ENCODE results near the gene MUC6. TPM values are rescaled to one million over a fixed set of nuclear protein-coding genes. Genes with fewer than 3 reads are reported as not detected.

MUC6 gene
- total and polyA plus RNA-seq, 10 of the 15 experiments (the other 5 are each of a cell fraction or from before 2014, with no cell fraction given), result 0.03 TPM; not detected in 8

DNA sequence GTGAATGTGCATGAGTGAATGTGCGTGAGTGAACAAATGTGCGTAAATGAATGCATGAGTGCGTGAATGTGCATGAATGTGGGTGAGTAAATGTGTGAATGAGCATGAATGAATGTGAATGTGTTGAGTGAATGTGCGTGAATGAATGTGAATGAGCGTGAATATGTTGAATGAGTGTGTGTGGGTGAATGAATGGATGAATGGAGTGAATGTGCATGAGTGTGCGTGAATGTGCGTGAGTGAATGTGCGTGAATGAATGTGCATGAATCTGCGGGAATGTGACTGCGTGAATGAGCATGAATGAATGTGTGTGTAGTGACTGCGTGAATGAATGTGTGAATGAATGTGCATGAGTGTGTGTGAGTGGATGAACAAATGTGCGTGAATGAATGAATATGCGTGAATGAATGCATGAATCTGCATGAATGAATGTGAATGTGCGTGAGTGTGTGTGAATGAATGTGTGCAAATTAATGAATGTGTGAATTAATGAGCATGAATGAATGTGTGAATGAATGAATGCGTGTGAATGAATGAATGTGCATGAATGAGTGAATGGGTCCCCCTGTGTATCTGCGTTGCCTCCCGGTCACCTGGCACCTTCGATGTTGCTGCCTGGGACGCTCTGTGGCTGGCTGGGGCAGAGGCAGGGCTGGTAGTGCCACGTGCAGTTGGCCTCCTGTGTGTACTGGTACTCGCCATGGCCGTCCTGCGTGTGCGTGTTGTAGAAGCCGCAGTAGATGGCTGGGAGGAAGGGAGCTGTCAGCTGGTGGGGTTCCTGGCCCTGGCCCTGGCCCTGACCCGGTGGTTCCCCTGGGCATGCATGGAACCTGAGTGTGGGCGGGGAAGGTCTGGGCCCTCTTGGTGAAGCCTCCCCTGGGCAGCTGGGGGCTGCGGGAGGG lies 13.4 kb downstream of the MUC6 start (continued):
- TF ChIP-seq ZBTB33 (IDR thresholded peaks at IDR 0.05) (no peak), MYC (IDR thresholded peaks at IDR 0.05; ENCODE audit: insufficient read depth, insufficient read length, insufficient replicate concordance, low read length, severe bottlenecking) (no peak), SP1 (IDR thresholded peaks at IDR 0.05; ENCODE audit: low read depth, low read length) (no peak), PKNOX1 (IDR thresholded peaks at IDR 0.05) (no peak), EP300 (IDR thresholded peaks at IDR 0.05; ENCODE audit: borderline replicate concordance in 1 of 2, control insufficient read depth in 1 of 2, low read depth in 2 of 2, low read length in 2 of 2) (no peak), ZBED1 (IDR thresholded peaks at IDR 0.05; ENCODE audit: borderline replicate concordance) (no peak), BRCA1 (IDR thresholded peaks at IDR 0.05; ENCODE audit: low read depth, low read length) (no peak), CHD2 (IDR thresholded peaks at IDR 0.05; ENCODE audit: borderline replicate concordance, low read depth, low read length) (no peak), ZNF622 (IDR thresholded peaks at IDR 0.05) (no peak)
- TF ChIP-seq, protein P1, sequence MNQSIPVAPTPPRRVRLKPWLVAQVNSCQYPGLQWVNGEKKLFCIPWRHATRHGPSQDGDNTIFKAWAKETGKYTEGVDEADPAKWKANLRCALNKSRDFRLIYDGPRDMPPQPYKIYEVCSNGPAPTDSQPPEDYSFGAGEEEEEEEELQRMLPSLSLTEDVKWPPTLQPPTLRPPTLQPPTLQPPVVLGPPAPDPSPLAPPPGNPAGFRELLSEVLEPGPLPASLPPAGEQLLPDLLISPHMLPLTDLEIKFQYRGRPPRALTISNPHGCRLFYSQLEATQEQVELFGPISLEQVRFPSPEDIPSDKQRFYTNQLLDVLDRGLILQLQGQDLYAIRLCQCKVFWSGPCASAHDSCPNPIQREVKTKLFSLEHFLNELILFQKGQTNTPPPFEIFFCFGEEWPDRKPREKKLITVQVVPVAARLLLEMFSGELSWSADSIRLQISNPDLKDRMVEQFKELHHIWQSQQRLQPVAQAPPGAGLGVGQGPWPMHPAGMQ (IDR thresholded peaks at IDR 0.05; ENCODE audit: borderline replicate concordance), result no peak
- TF ChIP-seq, protein P2, sequence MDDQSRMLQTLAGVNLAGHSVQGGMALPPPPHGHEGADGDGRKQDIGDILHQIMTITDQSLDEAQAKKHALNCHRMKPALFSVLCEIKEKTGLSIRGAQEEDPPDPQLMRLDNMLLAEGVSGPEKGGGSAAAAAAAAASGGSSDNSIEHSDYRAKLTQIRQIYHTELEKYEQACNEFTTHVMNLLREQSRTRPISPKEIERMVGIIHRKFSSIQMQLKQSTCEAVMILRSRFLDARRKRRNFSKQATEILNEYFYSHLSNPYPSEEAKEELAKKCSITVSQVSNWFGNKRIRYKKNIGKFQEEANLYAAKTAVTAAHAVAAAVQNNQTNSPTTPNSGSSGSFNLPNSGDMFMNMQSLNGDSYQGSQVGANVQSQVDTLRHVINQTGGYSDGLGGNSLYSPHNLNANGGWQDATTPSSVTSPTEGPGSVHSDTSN (IDR thresholded peaks at IDR 0.05; ENCODE audit: insufficient replicate concordance, low read depth, low read length), result peak; percentile 20
- TF ChIP-seq, protein P3, sequence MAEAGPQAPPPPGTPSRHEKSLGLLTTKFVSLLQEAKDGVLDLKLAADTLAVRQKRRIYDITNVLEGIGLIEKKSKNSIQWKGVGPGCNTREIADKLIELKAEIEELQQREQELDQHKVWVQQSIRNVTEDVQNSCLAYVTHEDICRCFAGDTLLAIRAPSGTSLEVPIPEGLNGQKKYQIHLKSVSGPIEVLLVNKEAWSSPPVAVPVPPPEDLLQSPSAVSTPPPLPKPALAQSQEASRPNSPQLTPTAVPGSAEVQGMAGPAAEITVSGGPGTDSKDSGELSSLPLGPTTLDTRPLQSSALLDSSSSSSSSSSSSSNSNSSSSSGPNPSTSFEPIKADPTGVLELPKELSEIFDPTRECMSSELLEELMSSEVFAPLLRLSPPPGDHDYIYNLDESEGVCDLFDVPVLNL (IDR thresholded peaks at IDR 0.05; ENCODE audit: low read depth, low read length), result no peak
